OCI-LY3 (cell line): ENCODE results near the gene NCCRP1.

Source experiments
- H2AFZ ChIP-seq: fragments of 200-600, 300-600 bp; shearing (Covaris generic); 2 replicates; pipeline ENCODE4 v1.6.0; 2014; ENCODE audit warnings: antibody characterized with exemption, low read depth, low read length
- H3K27ac ChIP-seq: fragments of 200-600, 300-600 bp; sonication (generic); 2 replicates; pipeline ENCODE4 v1.5.1; 2014; ENCODE audit warnings: mild to moderate bottlenecking, low read length, moderate library complexity, mixed read lengths
- H3K27me3 ChIP-seq: fragments of 200-600, 300-600 bp; sonication (generic); 2 replicates; pipeline ENCODE4 v1.6.1; 2014; ENCODE audit warnings: low read depth, low read length, mixed read lengths
- H3K36me3 ChIP-seq: fragments of 200-600, 300-600 bp; sonication (generic); replicated peaks from 2 replicates; pipeline ENCODE3; 2014; ENCODE audit warnings: low read depth, low read length, mixed read lengths
- H3K4me1 ChIP-seq: fragments of 300-600, 200-600 bp; sonication (generic); 2 replicates; pipeline ENCODE4 v1.6.1; 2014; ENCODE audit warnings: low read length, mixed read lengths
- H3K4me2 ChIP-seq: fragments of 200-600, 300-600 bp; sonication (generic); 2 replicates; pipeline ENCODE4 v1.6.1; 2014; ENCODE audit warnings: low read length, mixed read lengths
- H3K4me3 ChIP-seq: fragments of 300-600, 200-600 bp; sonication (generic); 2 replicates; pipeline ENCODE4 v1.5.1; 2014; ENCODE audit warnings: antibody characterized with exemption, mild to moderate bottlenecking, low read length, moderate library complexity
- H3K79me2 ChIP-seq: fragments of 300-600, 200-600 bp; shearing (Covaris generic); 2 replicates; pipeline ENCODE4 v1.6.1; 2014; ENCODE audit warnings: mild to moderate bottlenecking, low read length, mixed read lengths
- H3K9ac ChIP-seq: fragments of 300-600, 200-600 bp; shearing (Covaris generic); 2 replicates; pipeline ENCODE4 v1.6.0; 2014; ENCODE audit warnings: mild to moderate bottlenecking, low read length, moderate library complexity
- H3K9me3 ChIP-seq: fragments of 200-600, 300-600 bp; shearing (Covaris generic); 2 replicates; pipeline ENCODE4 v1.6.1; 2014; ENCODE audit warnings: low read length, mixed read lengths; ENCODE audit not compliant: insufficient read depth
- H4K20me1 ChIP-seq: fragments of 200-600, 300-600 bp; sonication (generic); 2 replicates; pipeline ENCODE4 v1.6.1; 2016; ENCODE audit warnings: low read length, mixed read lengths; ENCODE audit not compliant: insufficient read depth
- EZH2phosphoT487 ChIP-seq: fragments of 200-600 bp; shearing (Covaris generic); IDR thresholded peaks from 2 replicates; pipeline ENCODE4 v1.6.1; 2018; ENCODE audit warnings: antibody characterized with exemption, mixed run types, low read depth
- TF ChIP-seq, protein P1 (sequence below): fragments of 200-600, 300-600 bp; sonication (generic); IDR thresholded peaks from 2 replicates; pipeline ENCODE4 v1.5.1; 2014; ENCODE audit warnings: antibody characterized with exemption, low read length, low read depth

Gene NCCRP1

DNA sequence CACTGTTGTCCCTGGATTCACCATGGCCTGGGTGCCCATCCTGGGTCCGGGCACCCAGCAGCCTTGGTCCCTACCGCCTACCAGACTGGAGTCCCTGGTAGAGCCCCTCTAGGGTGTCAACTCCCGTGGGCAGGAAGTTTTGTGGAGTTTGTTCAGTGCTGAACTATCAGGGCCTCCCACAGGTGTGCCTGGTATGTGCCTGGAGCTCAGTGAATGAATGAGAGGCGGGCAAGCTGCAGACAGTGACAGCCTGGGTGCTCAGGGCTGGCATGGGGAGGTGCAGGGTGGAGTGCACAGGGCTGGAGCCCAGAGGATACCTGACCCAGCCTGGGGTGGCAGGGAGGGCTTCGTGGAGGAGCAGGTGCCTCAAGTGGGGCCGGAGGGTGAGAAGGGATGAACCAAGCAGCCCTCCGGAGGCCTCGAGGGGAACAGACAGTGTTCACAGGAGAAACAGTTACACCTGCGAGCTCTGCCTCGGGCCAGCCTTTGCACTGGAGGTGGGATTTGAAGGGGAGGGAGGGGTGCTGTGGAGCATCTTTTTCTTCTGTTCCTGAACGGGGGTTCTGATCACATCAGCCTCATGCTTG lies 41.6 kb upstream of the NCCRP1 start:
- no peak overlapping the region for H3K27ac ChIP-seq
- no peaks in the 10 kb centered on the region for H3K36me3 ChIP-seq
- no peak overlapping the region for H3K4me3 ChIP-seq
- no peaks in the 10 kb centered on the region for H3K4me1 ChIP-seq
- H2AFZ ChIP-seq, result no peak overlapping the region
- no peaks in the 10 kb centered on the region for H3K9me3 ChIP-seq
- H3K79me2 ChIP-seq, result no peaks in the 10 kb centered on the region; the same call in 1 of the 2 replicates
- H3K4me2 ChIP-seq, result no peak overlapping the region
- H4K20me1 ChIP-seq, result peaks cover 45% of the 10 kb centered on the region
- no peak overlapping the region for H3K9ac ChIP-seq
- TF ChIP-seq, protein P1, sequence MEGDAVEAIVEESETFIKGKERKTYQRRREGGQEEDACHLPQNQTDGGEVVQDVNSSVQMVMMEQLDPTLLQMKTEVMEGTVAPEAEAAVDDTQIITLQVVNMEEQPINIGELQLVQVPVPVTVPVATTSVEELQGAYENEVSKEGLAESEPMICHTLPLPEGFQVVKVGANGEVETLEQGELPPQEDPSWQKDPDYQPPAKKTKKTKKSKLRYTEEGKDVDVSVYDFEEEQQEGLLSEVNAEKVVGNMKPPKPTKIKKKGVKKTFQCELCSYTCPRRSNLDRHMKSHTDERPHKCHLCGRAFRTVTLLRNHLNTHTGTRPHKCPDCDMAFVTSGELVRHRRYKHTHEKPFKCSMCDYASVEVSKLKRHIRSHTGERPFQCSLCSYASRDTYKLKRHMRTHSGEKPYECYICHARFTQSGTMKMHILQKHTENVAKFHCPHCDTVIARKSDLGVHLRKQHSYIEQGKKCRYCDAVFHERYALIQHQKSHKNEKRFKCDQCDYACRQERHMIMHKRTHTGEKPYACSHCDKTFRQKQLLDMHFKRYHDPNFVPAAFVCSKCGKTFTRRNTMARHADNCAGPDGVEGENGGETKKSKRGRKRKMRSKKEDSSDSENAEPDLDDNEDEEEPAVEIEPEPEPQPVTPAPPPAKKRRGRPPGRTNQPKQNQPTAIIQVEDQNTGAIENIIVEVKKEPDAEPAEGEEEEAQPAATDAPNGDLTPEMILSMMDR, result no peak
- TF ChIP-seq EZH2phosphoT487, result no peak
- no peaks in the 10 kb centered on the region for H3K27me3 ChIP-seq

DNA sequence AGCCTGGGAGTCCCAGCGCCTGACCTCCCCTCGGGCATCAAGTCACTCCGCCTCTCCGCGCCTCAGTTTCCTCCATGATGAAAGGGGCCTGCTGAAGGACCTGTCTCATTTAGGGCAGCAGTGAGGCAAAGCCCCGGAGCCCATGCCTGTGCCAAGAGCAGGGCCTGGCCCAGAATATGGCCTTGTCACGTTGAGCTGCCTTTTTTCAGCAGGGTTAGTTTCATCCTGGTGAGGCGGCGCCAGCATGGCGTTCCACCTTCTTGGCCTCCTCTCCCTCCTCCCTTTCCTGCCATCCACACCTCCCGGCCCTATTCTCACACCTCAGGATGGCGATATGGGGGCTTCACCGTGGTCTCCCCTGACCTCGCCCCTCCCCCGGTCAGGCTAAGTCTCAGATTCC lies 41.0 kb upstream of the NCCRP1 start:
- H3K36me3 ChIP-seq, result no peaks in the 10 kb centered on the region
- peaks cover 48% of the 10 kb centered on the region for H4K20me1 ChIP-seq
- no peaks in the 10 kb centered on the region for H3K4me1 ChIP-seq
- no peaks in the 10 kb centered on the region for H3K9me3 ChIP-seq
- no peak overlapping the region for H3K9ac ChIP-seq
- H3K27ac ChIP-seq, result no peak overlapping the region
- H3K4me2 ChIP-seq, result no peak overlapping the region
- H3K4me3 ChIP-seq, result no peak overlapping the region
- H2AFZ ChIP-seq, result no peak overlapping the region
- TF ChIP-seq, protein P1, result no peak
- TF ChIP-seq EZH2phosphoT487, result no peak
- H3K79me2 ChIP-seq, result no peaks in the 10 kb centered on the region; the same call in 1 of the 2 replicates
- H3K27me3 ChIP-seq, result no peaks in the 10 kb centered on the region

DNA sequence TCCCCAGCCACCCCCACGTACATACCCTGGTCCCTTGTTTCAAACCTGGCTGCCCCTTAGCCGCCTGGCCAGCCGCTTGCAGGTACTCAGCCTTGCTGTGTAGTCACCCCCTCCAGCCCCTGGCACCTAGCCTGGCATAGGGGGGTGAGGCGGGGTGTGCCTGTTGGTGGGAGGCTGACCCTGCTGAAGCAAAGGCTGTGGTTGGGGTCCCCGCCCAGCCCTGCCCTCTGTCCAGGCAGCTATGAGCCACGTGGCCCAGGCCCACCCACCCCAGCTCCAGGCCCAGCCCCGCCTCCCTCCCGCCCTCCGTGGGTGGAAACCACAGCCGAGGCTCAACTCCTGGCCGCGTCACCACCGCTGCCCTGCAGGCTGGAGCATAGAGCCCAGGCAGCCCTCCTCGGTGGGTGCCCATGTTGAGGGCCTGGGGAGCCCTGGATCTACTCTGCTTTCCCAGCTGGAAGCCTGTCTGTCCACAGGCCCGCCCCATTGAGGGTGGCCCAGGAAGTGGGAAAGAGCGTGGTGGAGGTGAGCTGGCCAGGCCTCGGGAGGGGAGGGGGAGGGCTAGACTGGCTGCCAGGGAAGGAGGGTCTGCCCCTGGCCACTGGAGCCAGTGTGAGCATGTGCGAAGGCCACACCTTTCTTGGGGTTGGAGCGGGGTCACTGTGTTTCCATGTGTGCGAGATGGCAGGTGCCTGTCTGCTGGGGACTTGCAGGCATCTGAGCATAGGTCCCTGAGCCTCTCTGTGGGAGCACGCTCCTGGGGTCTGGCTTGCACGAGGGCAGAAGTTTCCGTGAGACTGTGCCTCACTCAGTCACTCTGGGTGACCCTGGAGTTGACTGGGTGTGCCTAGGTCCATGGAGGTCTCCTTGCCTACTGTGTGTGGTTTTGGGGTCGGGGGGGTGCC lies 40.2 kb upstream of the NCCRP1 start:
- Histone ChIP-seq H3K27me3 (no peaks in the 10 kb centered on the region), H3K9me3 (no peaks in the 10 kb centered on the region), H3K27ac (no peak overlapping the region), H3K4me3 (no peak overlapping the region), H3K9ac (no peak overlapping the region), H3K36me3 (no peaks in the 10 kb centered on the region), H4K20me1 (peaks cover 52% of the 10 kb centered on the region), H3K4me1 (no peaks in the 10 kb centered on the region), H3K4me2 (no peak overlapping the region), H2AFZ (no peak overlapping the region), H3K79me2 (no peaks in the 10 kb centered on the region; the same call in 1 of the 2 replicates)
- TF ChIP-seq EZH2phosphoT487, result no peak
- TF ChIP-seq, protein P1, result no peak

DNA sequence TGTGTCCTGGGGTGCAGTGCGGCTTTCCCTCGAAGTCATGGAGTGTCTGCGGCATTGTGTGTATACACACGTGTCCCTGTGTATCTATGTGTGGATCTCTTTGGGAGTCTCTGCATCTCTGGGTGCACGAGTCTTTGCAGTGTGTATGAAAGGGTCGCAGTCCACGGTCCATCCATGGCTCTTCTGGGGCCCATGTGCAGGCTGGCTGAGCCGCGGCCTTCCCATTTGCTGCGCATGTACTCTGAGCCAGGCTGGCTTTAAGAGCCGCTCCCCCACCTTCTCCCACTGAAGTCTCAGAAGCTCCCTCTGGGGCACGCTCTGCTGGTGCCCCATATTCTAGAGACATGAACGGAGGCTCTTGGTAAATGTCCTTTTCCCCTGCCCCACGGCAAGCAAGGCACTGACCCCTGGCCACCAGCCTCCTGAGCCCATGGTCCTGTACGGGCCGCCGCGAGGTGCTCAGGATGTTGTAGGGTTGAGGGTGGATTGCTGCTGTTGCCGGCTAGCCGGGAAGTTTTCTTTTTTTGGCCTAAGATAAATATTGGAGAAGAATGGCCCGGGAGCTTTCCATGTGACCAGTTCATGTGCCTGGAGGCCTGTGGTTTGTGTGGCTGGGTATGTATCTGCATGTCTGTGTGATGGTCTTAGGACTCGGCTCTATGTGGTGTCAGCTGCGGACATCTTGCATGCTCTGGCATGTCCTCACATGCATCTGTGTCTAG lies 39.3 kb upstream of the NCCRP1 start:
- no peak overlapping the region for H3K4me2 ChIP-seq

More for the DNA sequence above, 39.3 kb upstream of the NCCRP1 start:
- Histone ChIP-seq H3K36me3 (no peaks in the 10 kb centered on the region), H4K20me1 (peaks cover 50% of the 10 kb centered on the region), H2AFZ (no peak overlapping the region), H3K27me3 (no peaks in the 10 kb centered on the region), H3K4me1 (no peaks in the 10 kb centered on the region), H3K27ac (no peak overlapping the region), H3K9ac (no peak overlapping the region), H3K9me3 (no peaks in the 10 kb centered on the region), H3K79me2 (no peaks in the 10 kb centered on the region; the same call in 1 of the 2 replicates), H3K4me3 (no peak overlapping the region)
- no peak for TF ChIP-seq EZH2phosphoT487
- TF ChIP-seq, protein P1, result no peak
